EH (cell line): ENCODE results near the gene ATP8B3.

Experiments used
- DNase-seq: peaks from one replicate; pipeline ENCODE4 v3.0.0-alpha.2; 2015; ENCODE audit warnings: low read depth

The ATP8B3 gene

GRCh38 chr19:1746401-1747284 is 65.4 kb downstream of the ATP8B3 start:
- peak; percentile 41 for DNase-seq

GRCh38 chr19:1745589-1746031 is 66.5 kb downstream of the ATP8B3 start:
- peak; percentile 6 for DNase-seq

- no peak for DNase-seq
These were observed 67.1 kb downstream of the ATP8B3 start for GRCh38 chr19:1744822-1745563.

GRCh38 chr19:1744133-1744665 is 67.9 kb downstream of the ATP8B3 start:
- DNase-seq = no peak

GRCh38 chr19:1742989-1743696 is 68.9 kb downstream of the ATP8B3 start:
- DNase-seq = no peak

GRCh38 chr19:1739960-1740629 is 72.0 kb downstream of the ATP8B3 start:
- DNase-seq = no peak

GRCh38 chr19:1736927-1737326 is 75.1 kb downstream of the ATP8B3 start:
- DNase-seq = no peak

GRCh38 chr19:1736280-1736679 is 75.8 kb downstream of the ATP8B3 start:
- no peak for DNase-seq

- no peak for DNase-seq
These were observed 77.6 kb downstream of the ATP8B3 start for GRCh38 chr19:1734321-1734966.
